OCI-LY1 (cell line): Measurements from ENCODE around the gene CNOT6L.

Experiments
- H2AFZ ChIP-seq: fragments of 200-600 bp; sonication (generic), shearing (Covaris generic); 2 replicates; pipeline ENCODE4 v1.6.0; 2014; ENCODE audit warnings: antibody characterized with exemption, mild to moderate bottlenecking, low read length
- H3F3A ChIP-seq: fragments of 200-600 bp; sonication (generic), shearing (Covaris generic); 2 replicates; pipeline ENCODE4 v1.6.0; 2014; ENCODE audit warnings: mild to moderate bottlenecking, antibody characterized with exemption, low read length, moderate library complexity; ENCODE audit not compliant: insufficient read depth
- H3K27ac ChIP-seq: fragments of 200-600 bp; sonication (generic); 2 replicates; pipeline ENCODE4 v1.5.1; 2014; ENCODE audit warnings: low read length, mixed run types, mild to moderate bottlenecking, low read depth; ENCODE audit not compliant: poor library complexity, severe bottlenecking
- H3K27me3 ChIP-seq: fragments of 200-600 bp; sonication (generic); 2 replicates; pipeline ENCODE4 v1.6.0; 2014; ENCODE audit warnings: antibody characterized with exemption, mild to moderate bottlenecking, low read length, moderate library complexity; ENCODE audit not compliant: insufficient read depth
- H3K36me3 ChIP-seq: fragments of 200-600 bp; sonication (generic); 2 replicates; pipeline ENCODE4 v1.6.1; 2014; ENCODE audit warnings: mild to moderate bottlenecking, antibody characterized with exemption, low read length, moderate library complexity, mixed read lengths; ENCODE audit not compliant: insufficient read depth
- H3K4me1 ChIP-seq: fragments of 200-600 bp; sonication (generic); 2 replicates; pipeline ENCODE4 v1.5.1; 2014; ENCODE audit warnings: mild to moderate bottlenecking, low read length, moderate library complexity; ENCODE audit not compliant: insufficient read depth, severe bottlenecking
- H3K4me2 ChIP-seq: fragments of 200-600 bp; sonication (generic), shearing (Covaris generic); 2 replicates; pipeline ENCODE4 v1.6.1; 2014; ENCODE audit warnings: low read length
- H3K4me3 ChIP-seq: fragments of 200-600 bp; sonication (generic); 2 replicates; pipeline ENCODE4 v1.5.1; 2014; ENCODE audit warnings: low read length, low read depth, mild to moderate bottlenecking, mixed read lengths; ENCODE audit not compliant: poor library complexity, severe bottlenecking
- H3K79me2 ChIP-seq: fragments of 200-600 bp; shearing (Covaris generic); 2 replicates; pipeline ENCODE4 v1.6.1; 2016; ENCODE audit warnings: mixed run types, low read length, mixed read lengths; ENCODE audit not compliant: insufficient read depth
- H3K9ac ChIP-seq: fragments of 200-600 bp; sonication (generic), shearing (Covaris generic); 2 replicates; pipeline ENCODE4 v1.6.1; 2014; ENCODE audit warnings: mild to moderate bottlenecking, low read length, mixed read lengths
- H3K9me2 ChIP-seq: fragments of 200-600 bp; sonication (generic), shearing (Covaris generic); 2 replicates; pipeline ENCODE4 v1.6.1; 2014; ENCODE audit warnings: low read depth, mild to moderate bottlenecking, low read length, mixed read lengths
- H3K9me3 ChIP-seq: fragments of 200-600 bp; shearing (Covaris generic); 2 replicates; pipeline ENCODE4 v1.6.1; 2014; ENCODE audit warnings: low read length, mixed read lengths
- H4K20me1 ChIP-seq: fragments of 200-600 bp; sonication (generic), shearing (Covaris generic); 2 replicates; pipeline ENCODE4 v1.6.0; 2016; ENCODE audit warnings: mild to moderate bottlenecking, low read length; ENCODE audit not compliant: insufficient read depth
- EZH2 ChIP-seq: fragments of 200-600 bp; sonication (generic), shearing (Covaris generic); IDR thresholded peaks from 2 replicates; pipeline ENCODE4 v1.8.0; 2017; ENCODE audit warnings: borderline replicate concordance, mixed run types, mild to moderate bottlenecking, antibody characterized with exemption, low read length, moderate library complexity, mixed read lengths
- TF ChIP-seq, protein P1 (sequence below): fragments of 200-600 bp; sonication (generic), shearing (Covaris generic); IDR thresholded peaks from 2 replicates; pipeline ENCODE4 v1.5.1; 2017; ENCODE audit warnings: mild to moderate bottlenecking, antibody characterized with exemption, low read length, moderate library complexity, mixed read lengths

CNOT6L gene

DNA sequence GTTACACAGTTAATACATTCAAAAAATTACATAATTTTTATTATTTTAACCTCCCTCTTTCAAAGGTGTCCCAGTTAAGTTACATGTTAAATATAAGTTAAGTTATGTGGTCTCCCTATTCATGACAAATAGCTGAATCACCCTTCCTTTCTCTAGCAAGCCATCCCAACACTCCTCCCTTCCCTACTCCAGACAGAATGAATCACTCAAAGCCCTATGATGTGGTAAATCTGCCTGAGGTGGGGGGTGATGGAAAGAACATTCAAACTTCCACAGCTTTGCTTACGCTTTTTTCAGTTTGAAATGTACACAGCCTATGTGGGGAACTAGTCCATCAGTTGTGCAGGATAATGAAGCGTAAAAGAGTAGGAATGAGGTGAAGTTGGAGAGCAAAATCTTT, 123.4 kb downstream of the CNOT6L start:
- H3K9me2 ChIP-seq, result no peaks in the 10 kb centered on the region
- no peaks in the 10 kb centered on the region for H4K20me1 ChIP-seq
- no peaks in the 10 kb centered on the region for H3K4me1 ChIP-seq
- no peak for TF ChIP-seq EZH2
- TF ChIP-seq, protein P1, sequence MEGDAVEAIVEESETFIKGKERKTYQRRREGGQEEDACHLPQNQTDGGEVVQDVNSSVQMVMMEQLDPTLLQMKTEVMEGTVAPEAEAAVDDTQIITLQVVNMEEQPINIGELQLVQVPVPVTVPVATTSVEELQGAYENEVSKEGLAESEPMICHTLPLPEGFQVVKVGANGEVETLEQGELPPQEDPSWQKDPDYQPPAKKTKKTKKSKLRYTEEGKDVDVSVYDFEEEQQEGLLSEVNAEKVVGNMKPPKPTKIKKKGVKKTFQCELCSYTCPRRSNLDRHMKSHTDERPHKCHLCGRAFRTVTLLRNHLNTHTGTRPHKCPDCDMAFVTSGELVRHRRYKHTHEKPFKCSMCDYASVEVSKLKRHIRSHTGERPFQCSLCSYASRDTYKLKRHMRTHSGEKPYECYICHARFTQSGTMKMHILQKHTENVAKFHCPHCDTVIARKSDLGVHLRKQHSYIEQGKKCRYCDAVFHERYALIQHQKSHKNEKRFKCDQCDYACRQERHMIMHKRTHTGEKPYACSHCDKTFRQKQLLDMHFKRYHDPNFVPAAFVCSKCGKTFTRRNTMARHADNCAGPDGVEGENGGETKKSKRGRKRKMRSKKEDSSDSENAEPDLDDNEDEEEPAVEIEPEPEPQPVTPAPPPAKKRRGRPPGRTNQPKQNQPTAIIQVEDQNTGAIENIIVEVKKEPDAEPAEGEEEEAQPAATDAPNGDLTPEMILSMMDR, result no peak
- H3K36me3 ChIP-seq, result no peaks in the 10 kb centered on the region
- no peaks in the 10 kb centered on the region for H3K27me3 ChIP-seq
- no peak overlapping the region for H2AFZ ChIP-seq
- H3K4me2 ChIP-seq, result no peak overlapping the region
- H3K27ac ChIP-seq, result no peak overlapping the region
- no peaks in the 10 kb centered on the region for H3K79me2 ChIP-seq
- H3K9ac ChIP-seq, result no peak overlapping the region
- H3K4me3 ChIP-seq, result no peak overlapping the region
- H3F3A ChIP-seq, result no peaks in the 10 kb centered on the region
- H3K9me3 ChIP-seq, result no peaks in the 10 kb centered on the region

DNA sequence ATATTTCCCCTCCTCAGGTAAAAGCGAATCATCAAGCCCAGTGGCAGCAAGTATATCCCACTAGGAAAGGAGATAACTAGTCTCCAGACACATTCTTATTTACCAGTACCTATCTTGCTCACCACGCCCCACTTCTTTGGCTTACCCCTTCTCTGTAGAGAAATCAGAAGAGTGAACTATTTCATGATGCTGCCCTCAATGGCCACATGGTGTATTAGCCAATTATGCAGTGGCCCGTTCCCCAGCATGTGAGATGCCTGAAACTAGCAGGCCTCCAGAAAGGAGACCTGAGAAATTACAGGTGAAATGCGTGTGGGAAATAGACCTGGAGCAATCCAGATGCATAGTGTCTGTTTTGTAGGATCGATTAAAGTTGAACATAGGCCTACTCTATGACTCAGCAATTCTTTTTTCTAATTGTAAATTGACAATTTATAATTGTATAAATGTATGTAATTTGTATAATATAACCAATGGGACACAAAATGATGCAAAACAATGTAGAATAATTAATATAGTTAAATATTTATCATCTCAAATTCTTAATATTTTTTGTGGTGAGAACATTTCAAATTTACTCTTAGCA, 126.2 kb downstream of the CNOT6L start:
- TF ChIP-seq EZH2, result no peak
- TF ChIP-seq, protein P1, result no peak

DNA sequence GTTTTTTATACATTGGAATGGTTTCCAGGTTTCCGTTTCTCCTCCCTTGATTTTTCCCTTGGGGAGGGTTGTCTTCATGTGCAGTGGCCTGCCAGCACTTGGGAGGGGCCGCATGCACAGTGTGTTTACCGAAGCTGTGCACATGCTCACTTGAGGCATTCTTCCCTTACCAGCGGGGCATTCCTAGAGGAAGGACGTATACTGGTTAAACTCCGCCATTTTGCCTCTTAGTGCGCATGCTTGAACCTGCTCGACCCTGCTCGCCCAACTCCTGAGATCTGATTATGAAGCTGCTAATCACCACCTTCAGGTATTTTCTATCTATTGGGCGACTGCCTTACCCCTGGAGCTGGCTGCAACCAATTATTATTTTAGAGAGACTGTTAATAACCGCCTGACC, 137.4 kb downstream of the CNOT6L start:
- no peak overlapping the region for H2AFZ ChIP-seq
- no peaks in the 10 kb centered on the region for H3K9me3 ChIP-seq
- TF ChIP-seq EZH2, result no peak
- TF ChIP-seq, protein P1, result no peak
- H3K9ac ChIP-seq, result no peak overlapping the region
- no peaks in the 10 kb centered on the region for H3K9me2 ChIP-seq
- H3K36me3 ChIP-seq, result no peaks in the 10 kb centered on the region
- no peak overlapping the region for H3K27ac ChIP-seq
- no peaks in the 10 kb centered on the region for H3K4me1 ChIP-seq
- no peaks in the 10 kb centered on the region for H3K79me2 ChIP-seq
- H3K27me3 ChIP-seq, result no peaks in the 10 kb centered on the region
- H3F3A ChIP-seq, result no peaks in the 10 kb centered on the region
- no peak overlapping the region for H3K4me3 ChIP-seq
- H4K20me1 ChIP-seq, result no peaks in the 10 kb centered on the region
- H3K4me2 ChIP-seq, result no peak overlapping the region

More for the DNA sequence above, 126.2 kb downstream of the CNOT6L start:
- H3F3A ChIP-seq, result no peaks in the 10 kb centered on the region
- no peaks in the 10 kb centered on the region for H4K20me1 ChIP-seq
- H3K9ac ChIP-seq, result no peak overlapping the region
- no peaks in the 10 kb centered on the region for H3K36me3 ChIP-seq
- no peak overlapping the region for H3K4me2 ChIP-seq
- H3K27ac ChIP-seq, result no peak overlapping the region
- H3K4me3 ChIP-seq, result no peak overlapping the region
- H3K27me3 ChIP-seq, result no peaks in the 10 kb centered on the region
- no peaks in the 10 kb centered on the region for H3K9me2 ChIP-seq
- no peaks in the 10 kb centered on the region for H3K4me1 ChIP-seq
- H3K9me3 ChIP-seq, result no peaks in the 10 kb centered on the region
- no peak overlapping the region for H2AFZ ChIP-seq
- no peaks in the 10 kb centered on the region for H3K79me2 ChIP-seq
